Measurements from ENCODE around the gene MCC.
"Not testable (repeated sequence)": the region's sequence is repeated elsewhere in the genome, so short reads cannot be mapped to it uniquely, and the experiment has no call there.

The MCC gene

DNA sequence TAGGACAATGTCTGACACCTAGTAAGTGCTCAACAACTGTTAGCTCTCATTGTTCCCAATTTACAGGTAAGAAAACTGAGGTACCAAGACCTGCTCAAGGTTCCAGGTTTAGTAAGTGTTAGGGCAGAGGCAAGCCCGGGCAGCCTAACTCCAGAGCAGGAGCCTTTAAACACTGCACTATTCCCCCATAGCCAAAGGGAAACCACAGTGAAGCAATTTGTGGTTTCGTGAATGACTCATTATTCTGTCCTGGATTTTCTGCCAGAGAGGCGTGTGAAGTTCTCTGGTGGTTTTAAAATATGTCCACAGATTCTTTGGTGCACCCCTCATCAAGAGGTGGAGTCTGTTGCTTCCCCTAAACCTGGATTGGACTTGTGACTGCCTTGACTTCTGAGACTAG, 1.0 kb upstream of the MCC start:
- no peak for DNase-seq

GRCh38 chr5:113488645-113489184, 462 bp upstream of the MCC start:
- DNase-seq: no peak

- DNase-seq: no peak
Measured at GRCh38 chr5:113487416-113487780, 855 bp downstream of the MCC start.

- no peak for DNase-seq
Measured at GRCh38 chr5:113480243-113480642, 8.0 kb downstream of the MCC start.

DNA sequence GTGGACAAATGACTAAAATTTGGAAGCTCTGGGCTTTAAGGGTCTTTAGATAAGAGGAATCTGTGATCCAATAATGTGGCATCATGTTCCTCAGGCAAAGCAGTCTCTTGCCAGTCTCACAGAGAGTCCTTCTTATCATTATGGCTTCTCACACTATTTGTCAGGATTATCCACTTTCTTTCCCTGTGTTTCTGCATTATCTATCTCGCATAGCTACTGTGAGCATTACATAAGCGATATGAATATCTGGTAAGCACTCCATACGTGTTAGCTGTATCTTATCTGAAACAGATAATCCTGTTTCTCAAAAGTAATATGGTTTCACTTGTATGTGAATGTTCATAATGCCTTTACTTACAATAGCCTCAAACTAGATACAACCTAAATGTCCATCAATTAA, 9.6 kb downstream of the MCC start:
- no peak for DNase-seq

- no peak for DNase-seq
Measured at GRCh38 chr5:113474100-113474728, 14.0 kb downstream of the MCC start.

GRCh38 chr5:113463032-113463431, 25.2 kb downstream of the MCC start:
- DNase-seq: no peak

GRCh38 chr5:113457106-113457505, 31.1 kb downstream of the MCC start:
- not testable (repeated sequence) for DNase-seq

DNA sequence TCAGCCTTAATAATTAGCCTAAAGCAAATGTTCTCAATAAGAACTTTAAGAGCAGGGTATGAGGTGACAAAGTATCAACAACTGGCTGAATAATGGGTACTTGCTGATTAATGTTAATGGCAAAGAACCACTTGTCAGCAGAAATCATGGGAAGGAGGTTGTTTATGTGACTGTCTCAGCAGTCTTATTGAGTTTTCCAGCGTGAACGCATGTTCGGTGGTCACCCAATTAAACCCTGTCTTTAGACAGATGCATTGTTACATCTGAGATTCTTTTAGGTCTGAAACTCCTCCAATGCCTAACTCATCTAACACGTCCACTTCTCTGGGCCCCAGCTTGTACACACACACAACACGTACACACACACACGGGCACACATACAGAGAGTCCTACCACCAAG, 35.3 kb downstream of the MCC start:
- no peak for DNase-seq

DNA sequence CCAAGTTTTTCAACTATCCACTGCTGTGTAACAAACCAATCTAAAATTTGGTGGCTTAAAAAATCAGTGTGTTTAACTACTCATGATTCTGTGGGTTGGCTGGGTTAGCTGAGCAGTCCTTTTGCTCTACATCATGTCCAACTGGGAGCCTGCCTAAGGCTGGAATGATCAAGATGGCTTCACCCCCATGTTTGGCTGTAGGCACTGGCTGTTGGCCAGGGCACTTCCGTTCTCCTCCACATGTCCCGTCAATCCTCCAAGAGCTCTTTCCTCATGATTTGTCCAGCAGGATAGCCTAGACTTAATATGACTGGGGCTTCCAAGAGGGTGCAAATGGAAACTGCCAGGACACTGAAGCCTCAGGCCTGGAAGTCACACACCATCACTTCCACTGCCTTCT, 36.5 kb downstream of the MCC start:
- DNase-seq: no peak

- DNase-seq: no peak
Measured at GRCh38 chr5:113450929-113451328, 37.3 kb downstream of the MCC start.

DNA sequence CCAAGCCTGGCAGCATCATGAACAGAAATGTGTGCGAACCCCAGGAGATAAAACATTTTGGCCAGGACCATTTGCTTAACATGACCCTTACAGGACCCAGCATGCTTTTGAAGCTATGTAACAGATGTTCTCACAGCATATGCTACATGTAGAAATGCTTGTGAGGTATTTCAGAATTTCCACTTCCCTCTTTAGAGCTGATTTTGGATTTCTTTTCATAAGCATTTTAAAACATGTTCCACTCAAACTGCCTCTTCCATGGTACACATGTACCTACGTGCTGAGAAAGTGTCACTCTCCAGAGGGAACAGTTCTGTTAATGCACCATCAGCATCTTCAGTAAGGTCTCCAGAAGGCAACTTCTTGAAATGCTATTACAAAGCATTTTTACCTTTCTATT, 37.8 kb downstream of the MCC start:
- DNase-seq: no peak

DNA sequence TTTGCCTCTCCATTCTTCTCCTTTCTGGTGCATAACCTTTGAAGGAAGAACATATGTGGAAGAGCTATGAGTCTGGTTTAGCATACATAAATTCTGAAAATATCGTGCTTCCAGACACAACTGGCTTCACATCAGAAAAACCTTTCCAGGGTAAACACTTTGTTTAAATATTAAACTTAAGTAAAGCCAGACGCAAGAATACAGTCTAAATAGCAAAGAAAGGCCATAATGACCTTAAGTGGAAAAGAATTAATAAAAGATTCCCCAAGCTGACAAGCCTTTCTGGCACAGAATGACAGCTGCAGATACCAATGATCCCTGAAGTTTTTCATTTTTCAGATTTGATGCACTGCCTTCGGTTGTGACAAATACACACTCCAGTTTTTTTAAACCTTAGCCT, 40.0 kb downstream of the MCC start:
- DNase-seq: no peak

GRCh38 chr5:113447498-113448050, 40.7 kb downstream of the MCC start:
- no peak for DNase-seq

DNA sequence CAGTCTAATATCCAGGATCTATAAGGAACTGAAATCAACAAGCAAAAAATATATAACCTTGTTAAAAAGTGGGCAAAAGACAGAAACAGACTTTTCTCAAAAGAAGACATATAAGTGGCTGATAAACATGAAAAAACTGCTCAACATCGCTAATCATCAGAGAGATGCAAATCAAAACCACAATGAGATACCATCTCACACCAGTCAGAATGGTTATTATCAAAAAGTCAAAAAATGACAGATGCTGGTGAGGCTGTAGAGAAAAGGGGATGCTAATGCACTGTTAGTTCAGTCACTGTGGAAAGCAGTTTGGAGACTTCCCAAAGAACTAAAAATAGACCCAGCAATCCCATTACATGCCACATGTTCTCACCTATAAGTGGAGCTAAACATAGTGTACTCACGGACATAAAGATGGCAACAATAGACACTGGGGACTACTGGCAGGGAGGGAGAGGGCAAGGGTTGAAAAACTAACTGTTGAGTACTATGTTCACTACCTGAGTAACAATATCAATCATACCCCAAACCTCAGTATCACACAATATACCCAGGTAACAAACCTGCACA, 41.8 kb downstream of the MCC start:
- DNase-seq: no peak

GRCh38 chr5:113437111-113437510, 51.1 kb downstream of the MCC start:
- no peak for DNase-seq

DNA sequence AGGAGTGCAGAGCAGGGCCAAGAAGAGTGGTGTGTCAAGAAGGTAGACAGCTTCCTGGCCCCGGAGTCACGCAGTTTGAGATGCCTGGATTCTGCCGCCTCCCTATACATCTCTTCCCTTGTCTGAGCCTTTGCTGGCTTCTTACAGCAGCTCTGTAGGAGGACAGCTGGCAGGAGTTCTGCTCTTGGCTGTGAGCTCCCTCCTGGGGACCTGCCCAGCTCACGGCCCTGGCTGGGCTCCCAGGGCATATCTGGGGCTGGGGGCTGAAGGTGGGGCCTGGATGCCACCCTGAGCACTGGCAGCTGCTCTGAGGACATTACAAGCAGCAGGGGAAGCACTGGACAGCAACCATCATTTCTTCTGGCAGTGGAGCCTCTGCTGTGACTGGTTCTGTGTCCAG, 52.7 kb downstream of the MCC start:
- DNase-seq: no peak

GRCh38 chr5:113434889-113435288, 53.4 kb downstream of the MCC start, which contains the start of gene TSSK1B:
TSSK1B (minus strand) TSS chr5:113434989; CDS start chr5:113434839, 150 bp downstream.
- DNase-seq: no peak

- DNase-seq: no peak
Measured at GRCh38 chr5:113433862-113434612, 54.2 kb downstream of the MCC start.

GRCh38 chr5:113433071-113433470, 55.2 kb downstream of the MCC start:
- no peak for DNase-seq

- no peak for DNase-seq
Measured at GRCh38 chr5:113427871-113428574, 60.2 kb downstream of the MCC start.

DNA sequence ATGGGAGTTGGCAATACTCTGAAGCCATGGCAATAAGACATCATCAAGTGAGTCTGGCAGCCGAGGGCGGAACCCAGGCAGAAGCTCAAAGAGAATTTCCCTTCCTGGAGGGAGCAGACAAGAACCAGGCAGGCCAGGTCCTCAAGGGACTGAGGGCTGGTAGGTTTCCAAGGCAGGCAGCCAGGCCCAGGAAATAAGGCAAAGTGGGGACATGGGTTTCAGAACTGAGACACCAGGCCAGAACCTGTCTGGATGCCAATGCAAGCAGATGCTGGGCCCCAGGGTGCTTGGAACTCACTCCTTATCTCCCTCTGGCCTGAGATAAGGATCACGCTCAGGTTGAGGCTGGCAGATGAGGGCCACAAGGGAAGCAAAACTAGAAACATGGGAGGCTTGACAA, 62.3 kb downstream of the MCC start:
- no peak for DNase-seq

DNA sequence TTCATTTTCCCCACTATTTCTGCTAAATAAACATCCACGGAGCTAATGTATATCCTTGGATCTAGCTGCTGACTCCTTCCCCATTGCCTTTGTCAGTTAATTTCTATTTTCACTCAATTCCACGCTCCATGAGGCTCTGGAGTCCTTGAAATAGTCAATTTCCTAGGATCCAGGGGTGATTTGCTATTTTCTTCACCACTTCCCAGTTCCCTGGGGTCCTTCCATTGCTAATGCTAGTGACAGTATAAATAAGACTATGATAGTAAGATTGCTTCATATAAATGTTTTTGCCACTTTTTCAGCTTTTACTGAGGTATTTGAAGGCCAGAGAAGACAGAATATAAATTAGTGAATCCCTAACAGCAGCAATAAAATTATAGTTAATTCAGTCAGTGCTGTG, 66.6 kb downstream of the MCC start:
- no peak for DNase-seq

Measured in NCI-H2029 (cell line).